ENCODE results near the gene IFT80. TPM values are rescaled to one million over a fixed set of nuclear protein-coding genes. Genes with fewer than 3 reads are reported as not detected.

IFT80 gene
- total and polyA plus RNA-seq, 2 donors (not counting 1 experiment from before 2014, with no cell fraction given) = 17.7 to 44.1 TPM

DNA sequence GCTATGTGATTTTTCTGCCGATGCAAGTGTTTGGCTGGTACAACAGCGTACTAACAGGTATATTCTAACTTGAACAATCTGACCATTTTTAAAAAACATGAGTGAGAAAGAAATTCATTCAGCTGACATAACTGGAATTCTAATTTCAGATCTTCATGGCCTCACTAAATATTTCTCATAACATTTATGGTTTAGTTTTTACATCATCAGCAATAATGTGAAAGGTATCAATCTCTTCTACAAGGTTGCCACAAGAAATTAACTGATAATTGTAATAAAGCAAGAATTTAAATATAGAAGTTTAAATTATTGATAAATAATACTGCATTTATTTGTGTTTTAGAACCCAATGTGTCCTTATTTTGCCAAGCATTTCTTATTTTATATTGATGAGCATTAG lies 179.0 kb downstream of the IFT80 start:
- Histone ChIP-seq H3K4me1 (ENCODE audit: control insufficient read depth in 2 of 2, insufficient read depth in 2 of 2, low read length in 2 of 2) (peaks cover 9 to 12% of the 10 kb centered on the region in 2 donors), H3K9me3 (ENCODE audit: control extremely low read depth in 1 of 3, control insufficient read depth in 2 of 3, insufficient read depth in 1 of 3, low read length in 2 of 3) (peaks cover 0 to 2% (median 0%) of the 10 kb centered on the region in 3 donors), H3K9ac (ENCODE audit: low read length) (no peak overlapping the region), H3K27ac (ENCODE audit: low read length in 2 of 2) (no peak overlapping the region), H3K4me3 (ENCODE audit: control extremely low read depth in 1 of 5, extremely low read depth in 1 of 5, insufficient read depth in 1 of 5, low read depth in 2 of 5, low read length in 4 of 5) (no peak overlapping the region), H4K20me1 (ENCODE audit: control insufficient read depth, insufficient read depth, low read length, poor library complexity, severe bottlenecking) (no peaks in the 10 kb centered on the region), H3K36me3 (replicated peaks in 1 of 2; ENCODE audit: control extremely low read depth in 1 of 2, control insufficient read depth in 1 of 2, extremely low read depth in 1 of 2, insufficient read depth in 2 of 2, low read length in 1 of 2) (no peaks in the 10 kb centered on the region), H3K79me2 (ENCODE audit: control insufficient read depth, insufficient read depth, low read length) (no peaks in the 10 kb centered on the region), H2AFZ (ENCODE audit: insufficient read depth, low read depth, low read length, poor library complexity, severe bottlenecking) (no peak overlapping the region), H3K4me2 (replicated peaks; ENCODE audit: low read depth, low read length, poor library complexity, severe bottlenecking) (no peak overlapping the region), H3K27me3 (replicated peaks in 1 of 4; ENCODE audit: control extremely low read depth in 1 of 4, control insufficient read depth in 3 of 4, insufficient read depth in 4 of 4, low read length in 3 of 4) (peaks cover 0 to 33% (median 23%) of the 10 kb centered on the region in 4 experiments)
- DNase-seq = no peak
- Mint-ChIP-seq H3K4me3 (no peak overlapping the region), H3K27ac (no peak overlapping the region), H3K4me1 (peaks cover 13% of the 10 kb centered on the region), H3K9me3 (ENCODE audit: insufficient read depth) (no peaks in the 10 kb centered on the region), H3K27me3 (peaks cover 48% of the 10 kb centered on the region)
- intact Hi-C loops (cut with micrococcal nuclease) = loop anchor here (10.0 kb wide), 1 partner anchor 185 kb away; no protein-coding TSS in a partner anchor
- CTCF ChIA-PET = interaction anchor here (1.2 kb wide), 1 partner anchor 199 kb away, joined by 3 read pairs; no protein-coding TSS in a partner anchor
- whole genome bisulfite sequencing (ENCODE audit: insufficient coverage) = no CpG with 5 or more reads among the region's 2 CpGs
- no peak for ATAC-seq (ENCODE audit: low read depth)
- no peak for TF ChIP-seq EZH2 (IDR thresholded peaks at IDR 0.05; ENCODE audit: borderline replicate concordance, insufficient read depth, low read depth, low read length, poor library complexity, severe bottlenecking)
- TF ChIP-seq, protein P1, sequence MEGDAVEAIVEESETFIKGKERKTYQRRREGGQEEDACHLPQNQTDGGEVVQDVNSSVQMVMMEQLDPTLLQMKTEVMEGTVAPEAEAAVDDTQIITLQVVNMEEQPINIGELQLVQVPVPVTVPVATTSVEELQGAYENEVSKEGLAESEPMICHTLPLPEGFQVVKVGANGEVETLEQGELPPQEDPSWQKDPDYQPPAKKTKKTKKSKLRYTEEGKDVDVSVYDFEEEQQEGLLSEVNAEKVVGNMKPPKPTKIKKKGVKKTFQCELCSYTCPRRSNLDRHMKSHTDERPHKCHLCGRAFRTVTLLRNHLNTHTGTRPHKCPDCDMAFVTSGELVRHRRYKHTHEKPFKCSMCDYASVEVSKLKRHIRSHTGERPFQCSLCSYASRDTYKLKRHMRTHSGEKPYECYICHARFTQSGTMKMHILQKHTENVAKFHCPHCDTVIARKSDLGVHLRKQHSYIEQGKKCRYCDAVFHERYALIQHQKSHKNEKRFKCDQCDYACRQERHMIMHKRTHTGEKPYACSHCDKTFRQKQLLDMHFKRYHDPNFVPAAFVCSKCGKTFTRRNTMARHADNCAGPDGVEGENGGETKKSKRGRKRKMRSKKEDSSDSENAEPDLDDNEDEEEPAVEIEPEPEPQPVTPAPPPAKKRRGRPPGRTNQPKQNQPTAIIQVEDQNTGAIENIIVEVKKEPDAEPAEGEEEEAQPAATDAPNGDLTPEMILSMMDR (IDR thresholded peaks at IDR 0.05) = no peak
- POLR2A ChIA-PET = no interaction called here

DNA sequence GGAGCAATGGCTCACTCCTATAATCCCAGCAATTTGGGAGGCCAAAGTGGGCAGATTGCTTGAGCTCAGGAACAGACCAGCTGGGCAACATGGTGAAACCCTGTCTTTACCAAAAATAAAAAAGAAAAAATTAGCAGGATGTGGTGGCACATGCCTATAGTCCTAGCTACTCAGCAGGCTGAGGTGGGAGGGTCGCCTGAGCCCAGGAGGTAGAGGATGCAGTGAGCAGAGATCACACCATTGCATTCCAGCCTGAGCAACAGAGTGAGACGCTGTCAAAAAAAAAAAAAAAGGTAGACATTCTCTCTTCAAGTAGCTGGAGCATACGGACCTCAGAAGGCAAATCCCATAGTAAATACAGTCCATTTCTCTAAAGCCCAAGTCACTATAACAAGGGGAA lies 180.9 kb downstream of the IFT80 start:
- Histone ChIP-seq H3K27me3 (replicated peaks in 1 of 4; ENCODE audit: control extremely low read depth in 1 of 4, control insufficient read depth in 3 of 4, insufficient read depth in 4 of 4, low read length in 3 of 4) (peaks cover 0 to 19% (median 12%) of the 10 kb centered on the region in 4 experiments), H2AFZ (ENCODE audit: insufficient read depth, low read depth, low read length, poor library complexity, severe bottlenecking) (no peak overlapping the region), H4K20me1 (ENCODE audit: control insufficient read depth, insufficient read depth, low read length, poor library complexity, severe bottlenecking) (no peaks in the 10 kb centered on the region), H3K79me2 (ENCODE audit: control insufficient read depth, insufficient read depth, low read length) (no peaks in the 10 kb centered on the region), H3K36me3 (replicated peaks in 1 of 2; ENCODE audit: control extremely low read depth in 1 of 2, control insufficient read depth in 1 of 2, extremely low read depth in 1 of 2, insufficient read depth in 2 of 2, low read length in 1 of 2) (no peaks in the 10 kb centered on the region), H3K9me3 (ENCODE audit: control extremely low read depth in 1 of 3, control insufficient read depth in 2 of 3, insufficient read depth in 1 of 3, low read length in 2 of 3) (no peaks in the 10 kb centered on the region), H3K4me3 (ENCODE audit: control extremely low read depth in 1 of 5, extremely low read depth in 1 of 5, insufficient read depth in 1 of 5, low read depth in 2 of 5, low read length in 4 of 5) (no peak overlapping the region), H3K27ac (ENCODE audit: low read length in 2 of 2) (no peak overlapping the region), H3K4me2 (replicated peaks; ENCODE audit: low read depth, low read length, poor library complexity, severe bottlenecking) (no peak overlapping the region), H3K4me1 (ENCODE audit: control insufficient read depth in 2 of 2, insufficient read depth in 2 of 2, low read length in 2 of 2) (no peaks in the 10 kb centered on the region), H3K9ac (ENCODE audit: low read length) (no peak overlapping the region)
- no peak for TF ChIP-seq EZH2 (IDR thresholded peaks at IDR 0.05; ENCODE audit: borderline replicate concordance, insufficient read depth, low read depth, low read length, poor library complexity, severe bottlenecking)
- POLR2A ChIA-PET = no interaction called here
- CTCF ChIA-PET = interaction anchor here (1.2 kb wide), 1 partner anchor 334 kb away, joined by 3 read pairs; no protein-coding TSS in a partner anchor
- Mint-ChIP-seq H3K4me1 (no peaks in the 10 kb centered on the region), H3K9me3 (ENCODE audit: insufficient read depth) (no peaks in the 10 kb centered on the region), H3K27me3 (peaks cover 42% of the 10 kb centered on the region), H3K4me3 (no peak overlapping the region), H3K27ac (no peak overlapping the region)
- 22% methylated on average over 1 of the region's 3 CpGs for WGBS (ENCODE audit: insufficient coverage)
- ATAC-seq (ENCODE audit: low read depth) (no peak), DNase-seq (no peak)
- intact Hi-C loops (cut with micrococcal nuclease) = no loop called here
